GM21360 (cell line): ENCODE data around the gene CLCN5.

ENCODE experiments used
- ATAC-seq: cut with Tn5 transposase; IDR thresholded peaks from one replicate; pipeline ENCODE4 v1.9.1; 2021; ENCODE audit warnings: mild to moderate bottlenecking, moderate library complexity; ENCODE audit not compliant: unreplicated experiment

CLCN5 gene

GRCh38 chrX:50075630-50076339 lies 153.4 kb downstream of the CLCN5 start:
- no peak for ATAC-seq

GRCh38 chrX:50081282-50081889 lies 159.0 kb downstream of the CLCN5 start:
- ATAC-seq = no peak

GRCh38 chrX:50082741-50083140 lies 160.3 kb downstream of the CLCN5 start:
- ATAC-seq = no peak

- ATAC-seq = no peak
These were observed 166.2 kb downstream of the CLCN5 start for GRCh38 chrX:50088645-50089044.

- no peak for ATAC-seq
These were observed 171.2 kb downstream of the CLCN5 start for GRCh38 chrX:50093625-50094024.

- no peak for ATAC-seq
These were observed 174.7 kb downstream of the CLCN5 start for GRCh38 chrX:50097071-50097470.

- no peak for ATAC-seq
These were observed 175.8 kb downstream of the CLCN5 start for GRCh38 chrX:50098241-50098640.

GRCh38 chrX:50098749-50099148 lies 176.4 kb downstream of the CLCN5 start:
- no peak for ATAC-seq

GRCh38 chrX:50099331-50099730 lies 176.9 kb downstream of the CLCN5 start:
- ATAC-seq = no peak

GRCh38 chrX:50100188-50100587 lies 177.8 kb downstream of the CLCN5 start:
- ATAC-seq = no peak

GRCh38 chrX:50103176-50103575 lies 180.8 kb downstream of the CLCN5 start:
- ATAC-seq = no peak

GRCh38 chrX:50103866-50104566 lies 181.6 kb downstream of the CLCN5 start:
- ATAC-seq = no peak

GRCh38 chrX:50106051-50106675 lies 183.8 kb downstream of the CLCN5 start:
- no peak for ATAC-seq

- no peak for ATAC-seq
These were observed 185.1 kb downstream of the CLCN5 start for GRCh38 chrX:50107470-50107869.

- ATAC-seq = no peak
These were observed 185.9 kb downstream of the CLCN5 start for GRCh38 chrX:50108264-50108663.

GRCh38 chrX:50111742-50112141 lies 189.3 kb downstream of the CLCN5 start:
- ATAC-seq = no peak

GRCh38 chrX:50114113-50114512 lies 191.7 kb downstream of the CLCN5 start:
- no peak for ATAC-seq

GRCh38 chrX:50115973-50116372 lies 193.6 kb downstream of the CLCN5 start:
- ATAC-seq = no peak

GRCh38 chrX:50117476-50117875 lies 195.1 kb downstream of the CLCN5 start:
- ATAC-seq = no peak

GRCh38 chrX:50125480-50125879 lies 203.1 kb downstream of the CLCN5 start:
- ATAC-seq = no peak

GRCh38 chrX:50147972-50148371 lies 225.6 kb downstream of the CLCN5 start:
- ATAC-seq = no peak
